SK-N-SH treated with all-trans-retinoic acid at 6 μM for 48 hours (cell line): ENCODE results near the gene ZNF214.

Source experiments
- ATAC-seq: fragments of 200-7000 bp; cut with Tn5 transposase; 3 replicates; pipeline ENCODE4 v1.9.1; 2020; ENCODE audit warnings: mild to moderate bottlenecking, moderate library complexity
- ARNTL ChIP-seq: fragments of 450-650 bp; formaldehyde crosslinking; IDR thresholded peaks from 2 replicates; pipeline ENCODE4 v1.5.0; 2020; ENCODE audit warnings: low read depth, mild to moderate bottlenecking, moderate library complexity, borderline replicate concordance
- BACH2 ChIP-seq: fragments of 250-450 bp; sonication (Bioruptor Pico); IDR thresholded peaks from 2 replicates; pipeline ENCODE4 v1.9.0; 2021; ENCODE audit warnings: mild to moderate bottlenecking, borderline replicate concordance
- CREB5 ChIP-seq: fragments of 250-450 bp; sonication (Bioruptor Pico); IDR thresholded peaks from 2 replicates; pipeline ENCODE4 v1.5.1; 2020; ENCODE audit warnings: low read depth, mild to moderate bottlenecking, moderate library complexity
- CSDC2 ChIP-seq: fragments of 250-450 bp; sonication (Bioruptor Pico); IDR thresholded peaks from 2 replicates; pipeline ENCODE4 v1.5.0; 2020; ENCODE audit warnings: mild to moderate bottlenecking, moderate library complexity
- CSRNP3 ChIP-seq: fragments of 250-450 bp; sonication (Bioruptor Pico); IDR thresholded peaks from 2 replicates; pipeline ENCODE4 v1.5.1; 2021; ENCODE audit warnings: mild to moderate bottlenecking, moderate library complexity
- ESRRG ChIP-seq: fragments of 250-450 bp; sonication (Bioruptor Pico); IDR thresholded peaks from 2 replicates; pipeline ENCODE4 v1.6.1; 2021; ENCODE audit warnings: mild to moderate bottlenecking
- GLIS3 ChIP-seq: fragments of 250-450 bp; sonication (Bioruptor Pico); IDR thresholded peaks from 2 replicates; pipeline ENCODE4 v1.5.0; 2020; ENCODE audit warnings: mild to moderate bottlenecking, moderate library complexity
- ISL1 ChIP-seq: fragments of 250-450 bp; sonication (Bioruptor Pico); IDR thresholded peaks from 2 replicates; pipeline ENCODE4 v2.1.2; 2022; ENCODE audit warnings: mild to moderate bottlenecking, moderate library complexity
- OSR1 ChIP-seq: fragments of 250-450 bp; sonication (Bioruptor Pico); IDR thresholded peaks from 2 replicates; pipeline ENCODE4 v1.8.0; 2022; ENCODE audit warnings: moderate library complexity, mild to moderate bottlenecking, inconsistent platforms
- PATZ1 ChIP-seq: fragments of 250-450 bp; sonication (Bioruptor Pico); IDR thresholded peaks from 2 replicates; pipeline ENCODE4 v1.8.0; 2020; ENCODE audit warnings: mild to moderate bottlenecking, moderate library complexity, borderline replicate concordance
- POU6F1 ChIP-seq: fragments of 250-450 bp; sonication (Bioruptor Pico); IDR thresholded peaks from 2 replicates; pipeline ENCODE4 v1.8.0; 2021; ENCODE audit warnings: low read depth, mild to moderate bottlenecking, moderate library complexity, borderline replicate concordance
- PPARA ChIP-seq: fragments of 250-450 bp; sonication (Bioruptor Pico); IDR thresholded peaks from 2 replicates; pipeline ENCODE4 v1.5.0; 2020; ENCODE audit warnings: mild to moderate bottlenecking, borderline replicate concordance
- RARB ChIP-seq: fragments of 250-450 bp; sonication (Bioruptor Pico); IDR thresholded peaks from 2 replicates; pipeline ENCODE4 v1.8.0; 2021; ENCODE audit warnings: mild to moderate bottlenecking, moderate library complexity
- SNAI2 ChIP-seq: fragments of 250-450 bp; sonication (Bioruptor Pico); IDR thresholded peaks from 2 replicates; pipeline ENCODE4 v1.5.0; 2020; ENCODE audit warnings: mild to moderate bottlenecking, moderate library complexity
- TCF4 ChIP-seq: fragments of 250-450 bp; sonication (Bioruptor Pico); IDR thresholded peaks from 2 replicates; pipeline ENCODE4 v1.8.0; 2021; ENCODE audit warnings: mild to moderate bottlenecking, moderate library complexity, borderline replicate concordance
- TOX ChIP-seq: fragments of 250-450 bp; sonication (Bioruptor Pico); IDR thresholded peaks from 2 replicates; pipeline ENCODE4 v1.8.0; 2021; ENCODE audit warnings: mild to moderate bottlenecking, moderate library complexity, borderline replicate concordance
- TSHZ2 ChIP-seq: fragments of 250-450 bp; sonication (Bioruptor Pico); IDR thresholded peaks from 2 replicates; pipeline ENCODE4 v1.5.0; 2020; ENCODE audit warnings: mild to moderate bottlenecking, moderate library complexity
- ZFP3 ChIP-seq: fragments of 250-450 bp; sonication (Bioruptor Pico); IDR thresholded peaks from 2 replicates; pipeline ENCODE4 v1.5.0; 2020; ENCODE audit warnings: mild to moderate bottlenecking, moderate library complexity
- ZFP30 ChIP-seq: fragments of 450-650 bp; formaldehyde crosslinking; IDR thresholded peaks from 2 replicates; pipeline ENCODE4 v1.5.0; 2022; ENCODE audit warnings: mild to moderate bottlenecking, moderate library complexity
- ZNF565 ChIP-seq: fragments of 450-650 bp; formaldehyde crosslinking; conservative IDR thresholded peaks from 2 replicates; pipeline ENCODE4 v1.5.0; 2020; ENCODE audit warnings: low read depth, mild to moderate bottlenecking, moderate library complexity
- ZNF70 ChIP-seq: fragments of 450-650 bp; formaldehyde crosslinking; IDR thresholded peaks from 2 replicates; pipeline ENCODE4 v1.5.0; 2020; ENCODE audit warnings: mild to moderate bottlenecking, moderate library complexity
- ZNF8 ChIP-seq: fragments of 450-650 bp; formaldehyde crosslinking; IDR thresholded peaks from 2 replicates; pipeline ENCODE4 v1.5.0; 2020; ENCODE audit warnings: mild to moderate bottlenecking, moderate library complexity

Gene ZNF214

GRCh38 chr11:7020183-7020917 is at the start of gene ZNF214, which contains the start of gene NLRP14:
Gene ZNF214, minus strand, starts transcription at chr11:7020346. Its CDS starts 17,511 bp downstream, at chr11:7002835.
Gene NLRP14, plus strand, starts transcription at chr11:7020479. Its CDS starts 18,108 bp downstream, at chr11:7038587.
- no peak for TF ChIP-seq SNAI2 (CRISPR knock-in tag)
- TF ChIP-seq ZFP30 (CRISPR knock-in tag) = no peak
- no peak for TF ChIP-seq TSHZ2 (CRISPR knock-in tag)
- TF ChIP-seq PPARA (CRISPR knock-in tag) = no peak
- TF ChIP-seq RARB (CRISPR knock-in tag) = no peak
- TF ChIP-seq ZNF70 (CRISPR knock-in tag) = no peak
- no peak for TF ChIP-seq CSRNP3 (CRISPR knock-in tag)
- TF ChIP-seq CREB5 = no peak
- no peak for TF ChIP-seq GLIS3 (CRISPR knock-in tag)
- TF ChIP-seq ESRRG (CRISPR knock-in tag) = no peak
- TF ChIP-seq CSDC2 (CRISPR knock-in tag) = no peak
- no peak for TF ChIP-seq TOX
- TF ChIP-seq POU6F1 = no peak
- no peak for TF ChIP-seq TCF4 (CRISPR knock-in tag)
- TF ChIP-seq ISL1 (CRISPR knock-in tag) = no peak
- ATAC-seq = peak; percentile 98

DNA sequence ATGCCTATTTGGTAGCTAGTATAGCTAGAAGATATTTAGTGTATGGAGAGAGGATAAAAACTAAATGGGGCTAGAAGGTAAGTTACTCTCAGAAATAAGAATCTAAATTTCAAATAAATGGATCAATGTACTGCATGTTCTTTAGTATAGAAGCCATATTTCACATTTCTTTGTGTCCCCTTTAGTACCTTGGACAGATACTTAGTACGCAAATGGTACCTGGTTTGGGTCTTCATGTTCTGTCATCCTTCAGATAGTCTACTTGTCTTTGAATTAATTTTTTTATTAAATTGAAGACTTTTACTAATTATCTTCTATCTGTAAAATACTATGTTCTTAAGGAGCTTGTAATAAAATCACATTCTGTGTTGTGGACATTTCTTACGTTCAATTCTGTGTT is 42.4 kb upstream of the ZNF214 start:
- no peak for ATAC-seq
- TF ChIP-seq POU6F1 = no peak
- TF ChIP-seq ZNF70 (CRISPR knock-in tag) = no peak
- TF ChIP-seq SNAI2 (CRISPR knock-in tag) = no peak
- TF ChIP-seq CSRNP3 (CRISPR knock-in tag) = no peak
- TF ChIP-seq OSR1 = no peak
- TF ChIP-seq ZNF8 (CRISPR knock-in tag) = no peak
- no peak for TF ChIP-seq PATZ1
- no peak for TF ChIP-seq CSDC2 (CRISPR knock-in tag)
- no peak for TF ChIP-seq TOX
- no peak for TF ChIP-seq ISL1 (CRISPR knock-in tag)
- no peak for TF ChIP-seq ZFP3 (CRISPR knock-in tag)
- no peak for TF ChIP-seq RARB (CRISPR knock-in tag)
- TF ChIP-seq ZNF565 (CRISPR knock-in tag) = no peak
- TF ChIP-seq ZFP30 (CRISPR knock-in tag) = no peak
- no peak for TF ChIP-seq PPARA (CRISPR knock-in tag)
- TF ChIP-seq ARNTL (CRISPR knock-in tag) = no peak
- TF ChIP-seq BACH2 = no peak
- no peak for TF ChIP-seq TSHZ2 (CRISPR knock-in tag)
- TF ChIP-seq TCF4 (CRISPR knock-in tag) = no peak
